Body of pancreas (tissue), 4 donors: ENCODE results near the gene TPD52L2. TPM values are rescaled to one million over a fixed set of nuclear protein-coding genes. Genes with fewer than 3 reads are reported as not detected.
"Not testable (repeated sequence)": the region's sequence is repeated elsewhere in the genome, so short reads cannot be mapped to it uniquely, and the experiment has no call there.

Experiments
- ATAC-seq: fragments of 150-250 bp; one replicate; pipeline ENCODE4 v1.9.1; 2016
- DNase-seq, 4 donors: peaks; one replicate each; pipeline ENCODE4 v3.0.0-alpha.2; 2019
- H3K27ac ChIP-seq, 4 donors: fragments of 200-600 bp; sonication (generic); 1 replicate in 3 of 4; 2 replicates in 1 of 4; pipeline versions ENCODE4 v1.5.1 to v1.6.1; 2016 to 2019; ENCODE audit warnings: mild to moderate bottlenecking in 1 of 4, mixed read lengths in 1 of 4, moderate library complexity in 1 of 4
- H3K27me3 ChIP-seq, 2 donors: fragments of 200-600 bp; sonication (generic); one replicate each; pipeline ENCODE4 v1.6.0; 2016; ENCODE audit warnings: mild to moderate bottlenecking in 1 of 2
- H3K36me3 ChIP-seq, 2 donors: fragments of 200-600 bp; sonication (generic); replicated peaks in 1 of 2; 2 replicates each; pipeline ENCODE4 v1.5.1; 2016; ENCODE audit warnings: low read depth in 2 of 2; ENCODE audit not compliant: insufficient read depth in 1 of 2
- H3K4me1 ChIP-seq: fragments of 200-600 bp; sonication (generic); one replicate; pipeline ENCODE4 v1.6.0; 2016
- H3K4me3 ChIP-seq, 2 donors: fragments of 200-600 bp; sonication (generic); 1 replicate in 1 of 2; 2 replicates in 1 of 2; pipeline ENCODE4 v1.5.1; 2016 to 2019
- H3K9me3 ChIP-seq, 3 donors: fragments of 200-600 bp; sonication (generic); 1 replicate in 2 of 3; 2 replicates in 1 of 3; pipeline ENCODE4 v1.5.1; 2016
- CTCF ChIP-seq, 7 experiments: fragments of 450-650 bp in 4 of 7; fragments of 200-600 bp in 3 of 7; sonication (generic) in 3 of 7; IDR thresholded peaks; one replicate each; pipeline ENCODE4 v1.5.1; 2016 to 2019; ENCODE audit warnings: antibody characterized with exemption in 7 of 7
- POLR2A ChIP-seq, 3 donors: fragments of 450-650 bp; IDR thresholded peaks; one replicate each; pipeline ENCODE4 v1.6.1; 2016; ENCODE audit warnings: antibody characterized with exemption in 3 of 3, mild to moderate bottlenecking in 2 of 3
- WGBS, 2 donors: methylation state at CpG; one replicate each; pipeline ENCODE4 v1.1.5; 2017; 5-methylcytosine and 5-hydroxymethylcytosine counted together
- intact Hi-C: fragments of 100-400 bp; cut with DNase I; formaldehyde crosslinking; loops from one replicate; pipeline ENCODE4 v1.15.1; 2023
- total RNA-seq, 2 donors: library from RNA; depleted of rRNA; stranded (reverse); fragments of >200 nt; gene quantifications; one replicate each; pipeline ENCODE4 v1.1.0, GENCODE V29; 2016

Gene TPD52L2
- total RNA-seq, 2 donors from 2014 or later, result 31.4 to 47.1 TPM

DNA sequence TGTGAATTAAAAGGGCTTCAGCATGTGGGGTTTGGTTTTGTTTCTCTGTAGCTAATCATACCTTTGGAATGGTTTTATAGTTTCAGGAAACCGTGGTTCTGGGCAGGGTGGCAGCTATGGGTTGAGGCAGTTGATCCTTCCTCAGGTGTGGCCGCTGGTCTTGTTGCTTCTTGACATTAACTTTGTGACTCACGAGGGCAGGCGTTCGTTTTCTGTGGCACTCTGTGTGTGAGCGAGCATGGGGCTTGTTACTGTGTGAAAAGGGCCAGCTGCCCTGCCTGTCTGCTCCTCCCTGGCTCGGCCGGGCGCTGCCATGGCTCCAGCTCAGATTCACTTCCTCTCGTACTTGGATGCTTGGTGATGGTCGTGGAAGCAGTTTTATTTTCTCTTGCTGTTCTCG is 46.1 kb downstream of the TPD52L2 start:
- ATAC-seq, result peak; percentile 92
- peak; percentile 83 to 91 (median 90) for DNase-seq

GRCh38 chr20:63913768-63914167 is 48.7 kb downstream of the TPD52L2 start:
- TF ChIP-seq CTCF (IDR thresholded peaks at IDR 0.05), result no peak
- Histone ChIP-seq H3K36me3 (peaks cover 0 to 5% of the 10 kb centered on the region in 2 donors), H3K4me3 (no peak overlapping the region), H3K9me3 (no peaks in the 10 kb centered on the region), H3K27ac (no peak overlapping the region), H3K27me3 (no peaks in the 10 kb centered on the region), H3K4me1 (peaks cover 38% of the 10 kb centered on the region)
- no peak for ATAC-seq
- 93 to 95% methylated on average over 12 of the region's 12 CpGs for WGBS, 2 donors
- intact Hi-C loops, result no loop called here
- DNase-seq, result no peak

More for the DNA sequence above, 46.1 kb downstream of the TPD52L2 start:
- Histone ChIP-seq H3K4me3 (no peak overlapping the region), H3K9me3 (no peaks in the 10 kb centered on the region), H3K27me3 (no peaks in the 10 kb centered on the region), H3K4me1 (peaks cover 59% of the 10 kb centered on the region), H3K27ac (peak overlapping the region; percentile 3 to 74 (median 46)), H3K36me3 (no peaks in the 10 kb centered on the region)
- WGBS, 2 donors, result 20 to 21% methylated on average over 7 to 12 of the region's 12 CpGs
- TF ChIP-seq CTCF (IDR thresholded peaks at IDR 0.05) (no peak), POLR2A (IDR thresholded peaks at IDR 0.05) (no peak)
- intact Hi-C loops, result no loop called here

DNA sequence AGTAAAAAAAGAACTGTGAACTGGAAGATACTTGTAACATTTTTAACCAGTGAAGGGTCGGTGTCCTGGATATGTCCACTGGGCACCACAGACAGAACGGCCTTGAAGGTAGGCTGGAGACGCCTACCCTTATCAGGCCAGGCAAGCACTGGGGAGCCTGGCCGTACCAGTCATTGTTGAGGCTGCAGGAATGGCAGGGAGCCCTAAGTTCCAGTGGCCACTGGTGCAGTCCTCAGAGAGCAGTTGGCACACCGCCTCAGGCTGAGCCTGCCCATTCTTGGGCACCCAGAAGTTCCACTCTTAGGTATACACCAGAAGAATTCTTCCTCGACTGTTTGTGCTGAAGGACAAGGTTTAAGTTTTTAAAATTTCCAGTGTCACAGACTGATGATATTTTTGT is 50.4 kb downstream of the TPD52L2 start:
- H3K36me3 ChIP-seq, result peaks cover 0 to 5% of the 10 kb centered on the region in 2 donors
- H3K9me3 ChIP-seq, result no peaks in the 10 kb centered on the region
- ATAC-seq (peak; percentile 58), DNase-seq (peak; percentile 51 to 83 (median 72))
- no peak overlapping the region for H3K4me3 ChIP-seq
- intact Hi-C loops, result no loop called here
- H3K27me3 ChIP-seq, result no peaks in the 10 kb centered on the region
- 50 to 51% methylated on average over 6 of the region's 6 CpGs for WGBS, 2 donors
- no peak for TF ChIP-seq CTCF (IDR thresholded peaks at IDR 0.05)
- no peak for TF ChIP-seq POLR2A (IDR thresholded peaks at IDR 0.05)
- peaks cover 36% of the 10 kb centered on the region for H3K4me1 ChIP-seq
- H3K27ac ChIP-seq, result peak overlapping the region in 1 of 4 donors; percentile 36

DNA sequence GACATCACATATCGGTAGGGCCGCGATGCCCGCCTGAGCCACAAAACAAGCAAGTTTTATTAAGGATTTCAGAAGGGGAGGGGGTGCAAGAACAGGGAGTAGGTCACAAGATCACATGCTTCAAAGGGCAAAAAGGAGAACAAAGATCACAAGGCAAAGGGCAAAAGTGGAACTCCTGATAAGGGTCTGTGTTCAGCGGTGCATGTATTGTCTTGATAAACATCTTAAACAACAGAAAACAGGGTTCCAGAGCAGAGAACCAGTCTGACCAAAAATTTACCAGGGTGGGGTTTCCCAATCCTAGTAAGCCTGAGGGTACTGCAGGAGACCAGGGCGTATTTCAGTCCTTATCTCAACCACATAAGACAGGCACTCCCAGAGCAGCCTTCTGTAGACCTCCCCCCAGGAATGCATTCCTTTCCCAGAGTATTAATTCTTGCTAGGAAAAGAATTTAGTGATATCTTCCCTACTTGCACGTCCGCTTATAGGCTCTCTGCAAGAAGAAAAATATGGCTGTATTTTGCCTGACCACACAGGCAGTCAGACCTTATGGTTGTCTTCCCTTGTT is 51.4 kb downstream of the TPD52L2 start:
- H3K4me3 ChIP-seq, intact Hi-C loops, H3K27ac ChIP-seq, ATAC-seq, H3K36me3 ChIP-seq, H3K9me3 ChIP-seq, DNase-seq, H3K27me3 ChIP-seq: not testable (repeated sequence)
- peaks cover 26% of the 10 kb centered on the region for H3K4me1 ChIP-seq
- 92 to 95% methylated on average over 8 of the region's 8 CpGs for WGBS, 2 donors

- no peaks in the 10 kb centered on the region for H3K27me3 ChIP-seq
- H3K27ac ChIP-seq, result no peak overlapping the region
- WGBS, 2 donors, result 92 to 95% methylated on average over 11 of the region's 11 CpGs
- TF ChIP-seq POLR2A (IDR thresholded peaks at IDR 0.05), result no peak
- ATAC-seq (no peak), DNase-seq (no peak)
- peaks cover 13% of the 10 kb centered on the region for H3K4me1 ChIP-seq
- H3K4me3 ChIP-seq, result no peak overlapping the region
- no peaks in the 10 kb centered on the region for H3K9me3 ChIP-seq
- peaks cover 0 to 5% of the 10 kb centered on the region in 2 donors for H3K36me3 ChIP-seq
- intact Hi-C loops, result no loop called here
Measured at GRCh38 chr20:63917811-63918210, 52.7 kb downstream of the TPD52L2 start.

DNA sequence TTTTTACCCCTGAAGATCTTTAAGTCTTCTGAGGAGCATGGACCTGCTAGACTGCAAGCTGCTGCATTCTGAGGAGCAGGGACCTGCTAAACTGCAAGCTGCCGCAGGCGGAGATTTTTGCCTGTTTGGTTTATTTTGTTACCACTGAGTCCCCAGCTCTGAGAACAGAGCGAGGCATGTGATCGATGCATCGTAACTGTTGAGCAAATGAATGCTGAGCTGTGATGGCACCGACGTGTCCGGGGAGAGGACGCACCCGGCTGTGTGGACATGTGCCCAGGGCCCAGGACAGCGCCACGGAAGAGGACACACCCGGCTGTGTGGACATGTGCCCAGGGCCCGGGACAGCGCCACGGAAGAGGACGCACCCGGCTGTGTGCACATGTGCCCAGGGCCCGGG is 54.1 kb downstream of the TPD52L2 start:
- H3K9me3 ChIP-seq, result no peaks in the 10 kb centered on the region
- TF ChIP-seq CTCF (IDR thresholded peaks at IDR 0.05) (no peak), POLR2A (IDR thresholded peaks at IDR 0.05) (no peak)
- H3K36me3 ChIP-seq, result peaks cover 0 to 5% of the 10 kb centered on the region in 2 donors
- WGBS, 2 donors, result 93 to 94% methylated on average over 12 to 17 of the region's 19 CpGs
- H3K4me1 ChIP-seq, result peaks cover 13% of the 10 kb centered on the region
- no peaks in the 10 kb centered on the region for H3K27me3 ChIP-seq
- no peak overlapping the region for H3K4me3 ChIP-seq
- DNase-seq, result no peak
- intact Hi-C loops, result no loop called here
- no peak for ATAC-seq
- H3K27ac ChIP-seq, result no peak overlapping the region
